ENCODE results near the gene SLC26A1. TPM values are rescaled to one million over a fixed set of nuclear protein-coding genes. Genes with fewer than 3 reads are reported as not detected.

Gene SLC26A1
- total and polyA plus RNA-seq, 2 of the 13 experiments (the other 11 are each of a cell fraction or from before 2014, with no cell fraction given) = 5.4 to 22.9 TPM

- TF ChIP-seq TFAP4 (IDR thresholded peaks at IDR 0.05; ENCODE audit: borderline replicate concordance, low read depth) (no peak), ZBTB7A (CRISPR knock-in tag; IDR thresholded peaks at IDR 0.05) (no peak), IKZF5 (CRISPR knock-in tag; IDR thresholded peaks at IDR 0.05) (0 out of 2 replicates have a peak, but pooled peaks have one; percentile 14), ZMAT5 (CRISPR knock-in tag; IDR thresholded peaks at IDR 0.05; ENCODE audit: borderline replicate concordance, low read depth) (no peak), NR3C1 (CRISPR knock-in tag; IDR thresholded peaks at IDR 0.05) (no peak), ZNF629 (CRISPR knock-in tag; conservative IDR thresholded peaks at IDR 0.05) (no peak), PLSCR1 (CRISPR knock-in tag; IDR thresholded peaks at IDR 0.05; ENCODE audit: borderline replicate concordance) (no peak; the same call in 1 of the 2 replicates), ZNF3 (CRISPR knock-in tag; IDR thresholded peaks at IDR 0.05) (no peak), ZNF362 (CRISPR knock-in tag; IDR thresholded peaks at IDR 0.05; ENCODE audit: borderline replicate concordance) (no peak), SMARCC2 (IDR thresholded peaks at IDR 0.05) (no peak), ZNF468 (CRISPR knock-in tag; IDR thresholded peaks at IDR 0.05) (no peak)
Measured at GRCh38 chr4:986428-986878, 6.8 kb downstream of the SLC26A1 start (continued).

Data from HepG2 (cell line).